OCI-LY7 (cell line): ENCODE results near the gene PPCDC. TPM values are rescaled to one million over a fixed set of nuclear protein-coding genes. Genes with fewer than 3 reads are reported as not detected.

Experiments
- Bru-seq: library from RNA; stranded (reverse); fragments of 400-500 nt; gene quantifications from one replicate; lab custom pipeline; 2021; lab: Mats Ljungman, UMichigan
- BruChase-seq, 2 experiments: library from RNA; stranded (reverse); fragments of 400-500 nt; gene quantifications; one replicate each; lab custom pipeline; 2021; lab: Mats Ljungman, UMichigan
- BruUV-seq: library from RNA; stranded (reverse); fragments of 400-500 nt; replicated peaks from 2 replicates; lab custom pipeline; 2021; lab: Mats Ljungman, UMichigan
- CTCF ChIA-PET: fragments of 300-600 bp; sonication (Branson Sonifier 250); formaldehyde crosslinking; loops from one replicate; lab custom pipeline; 2022; ENCODE audit warnings: antibody characterized with exemption; ENCODE audit not compliant: unreplicated experiment; lab: Charles Lee
- POLR2A ChIA-PET: fragments of 300-600 bp; sonication (Branson Sonifier 250); formaldehyde crosslinking; loops from one replicate; lab custom pipeline; 2022; ENCODE audit warnings: antibody characterized with exemption; lab: Charles Lee
- DNase-seq: peaks from one replicate; pipeline ENCODE4 v3.0.0-alpha.2; 2015; ENCODE audit warnings: low spot score
- H2AFZ ChIP-seq: fragments of 200-600 bp; sonication (generic), shearing (Covaris generic); 2 replicates; pipeline ENCODE4 v1.6.1; 2014; ENCODE audit warnings: mild to moderate bottlenecking, antibody characterized with exemption, low read length, moderate library complexity
- H3K27ac ChIP-seq: fragments of 200-600 bp; sonication (generic); 2 replicates; pipeline ENCODE4 v1.5.1; 2014; ENCODE audit warnings: mixed run types, low read depth, mild to moderate bottlenecking, moderate library complexity, low read length, inconsistent platforms; ENCODE audit not compliant: poor library complexity, severe bottlenecking
- H3K36me3 ChIP-seq: fragments of 200-600 bp; sonication (generic); 2 replicates; pipeline ENCODE4 v1.6.1; 2014; ENCODE audit warnings: mild to moderate bottlenecking, antibody characterized with exemption, low read length, moderate library complexity, mixed read lengths; ENCODE audit not compliant: insufficient read depth
- H3K4me1 ChIP-seq: fragments of 200-600 bp; sonication (generic); 2 replicates; pipeline ENCODE4 v1.5.1; 2014; ENCODE audit warnings: mild to moderate bottlenecking, low read length; ENCODE audit not compliant: insufficient read depth, poor library complexity, severe bottlenecking
- H3K4me2 ChIP-seq: fragments of 200-600 bp; sonication (generic); 2 replicates; pipeline ENCODE4 v1.6.1; 2014; ENCODE audit warnings: mild to moderate bottlenecking, low read length
- H3K4me3 ChIP-seq: fragments of 200-600 bp; sonication (generic); 2 replicates; pipeline ENCODE4 v1.5.1; 2014; ENCODE audit warnings: mild to moderate bottlenecking, low read depth, low read length; ENCODE audit not compliant: poor library complexity, severe bottlenecking
- H3K79me2 ChIP-seq: fragments of 200-600 bp; sonication (generic); 2 replicates; pipeline ENCODE4 v1.6.1; 2016; ENCODE audit warnings: low read depth, mild to moderate bottlenecking, low read length, moderate library complexity, mixed read lengths; ENCODE audit not compliant: insufficient read depth
- H3K9me2 ChIP-seq: fragments of 200-600 bp; sonication (generic); 2 replicates; pipeline ENCODE4 v1.6.1; 2016; ENCODE audit warnings: mild to moderate bottlenecking, low read length, mixed read lengths; ENCODE audit not compliant: insufficient read depth
- H3K9me3 ChIP-seq: fragments of 200-600 bp; sonication (generic); 2 replicates; pipeline ENCODE4 v1.6.1; 2014; ENCODE audit warnings: mild to moderate bottlenecking, mixed run types, low read length, mixed read lengths
- H4K20me1 ChIP-seq: fragments of 200-600 bp; sonication (generic); 2 replicates; pipeline ENCODE4 v1.6.1; 2014; ENCODE audit warnings: mild to moderate bottlenecking, antibody characterized with exemption, low read length, moderate library complexity, mixed read lengths; ENCODE audit not compliant: insufficient read depth
- EZH2phosphoT487 ChIP-seq: fragments of 200-600 bp; sonication (generic); IDR thresholded peaks from 2 replicates; pipeline ENCODE4 v1.6.1; 2018; ENCODE audit warnings: low read depth, borderline replicate concordance, mild to moderate bottlenecking, mixed run types, antibody characterized with exemption, low read length, moderate library complexity, mixed read lengths
- intact Hi-C: fragments of 100-400 bp; cut with micrococcal nuclease; formaldehyde crosslinking; loops from one replicate; pipeline ENCODE4 v1.10.0; 2022; ENCODE audit not compliant: unreplicated experiment
- long read RNA-seq: library from polyadenylated mRNA; stranded (forward); transcript quantifications from one replicate; pipeline ENCODE4 v2.0.0, GENCODE V29; 2022
- total RNA-seq, 2 experiments: library from RNA; depleted of rRNA in 1 of 2; stranded (reverse); fragments of >200 nt in 1 of 2; shearing (Covaris generic) in 1 of 2; gene quantifications; 2 replicates each; pipeline ENCODE4 v1.2.3, GENCODE V29; 2014 to 2022
- TF ChIP-seq, protein P1 (sequence below): fragments of 200-600 bp; sonication (generic); conservative IDR thresholded peaks from 2 replicates; pipeline ENCODE4 v1.5.1; 2014; ENCODE audit warnings: mild to moderate bottlenecking, antibody characterized with exemption, low read length, moderate library complexity, mixed read lengths

PPCDC gene, protein sequence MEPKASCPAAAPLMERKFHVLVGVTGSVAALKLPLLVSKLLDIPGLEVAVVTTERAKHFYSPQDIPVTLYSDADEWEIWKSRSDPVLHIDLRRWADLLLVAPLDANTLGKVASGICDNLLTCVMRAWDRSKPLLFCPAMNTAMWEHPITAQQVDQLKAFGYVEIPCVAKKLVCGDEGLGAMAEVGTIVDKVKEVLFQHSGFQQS
- 32.0 and 44.3 TPM in 2 replicates for total RNA-seq (2014; rRNA removed; shearing (Covaris generic))
- 40.3 and 48.3 TPM in 2 replicates for total RNA-seq (2022)
- Bru-seq, nascent RNA: percentile 84 among the genes with signal in this experiment
- BruChase-seq, experiment 1, labeled RNA remaining after a 6-hour chase: percentile 89 among the genes with signal in this experiment
- percentile 86 among the genes with signal in this experiment for BruChase-seq, experiment 2, labeled RNA remaining after a 2-hour chase
- long read RNA-seq, transcript PPCDC-211 (5 exons, 464 nt): minor isoform, 5 of 39 reads
- long read RNA-seq, transcript PPCDC-201 (6 exons, 2,250 nt): major isoform, 11 of 39 reads
- long read RNA-seq, partial matches to known transcripts: 7 of 39 reads
- long read RNA-seq, other reads (novel, unspliced or antisense): 8 of 39 reads

DNA sequence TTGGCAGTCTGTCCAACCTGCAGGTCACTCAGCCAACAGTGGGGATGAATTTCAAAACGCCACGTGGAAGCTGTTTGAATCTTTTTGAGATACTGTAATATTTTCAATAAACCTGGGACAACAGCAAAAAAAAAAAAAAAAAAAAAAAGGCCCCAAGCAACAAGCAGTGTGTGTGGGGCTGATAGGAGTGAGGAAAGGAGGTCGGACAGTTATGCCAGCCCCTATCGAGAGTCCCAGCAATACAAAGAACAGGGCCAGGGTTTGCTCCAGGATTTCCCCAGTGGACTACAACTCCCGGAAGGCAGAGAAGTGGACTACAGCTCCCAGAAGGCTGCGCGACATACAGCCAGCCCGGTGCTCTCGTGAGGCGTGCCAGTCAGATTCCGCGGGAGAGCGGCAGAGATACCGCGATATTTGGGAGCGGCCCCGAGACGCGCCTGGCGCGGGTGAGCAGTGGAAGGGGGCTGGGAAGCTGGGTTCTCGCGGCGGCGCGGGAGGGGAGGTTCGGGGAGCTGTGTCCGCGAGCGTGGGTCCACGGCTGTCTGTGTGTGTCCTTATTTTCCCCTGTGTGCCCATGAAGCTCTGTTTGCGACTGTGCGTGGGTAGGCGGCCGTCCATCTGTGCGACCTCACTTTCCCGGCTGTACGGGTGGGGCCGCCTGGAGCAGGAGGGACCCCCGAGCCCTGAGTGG, at the start of gene PPCDC:
Gene PPCDC (plus strand): TSS at position 410 of the 691 bp plus-strand sequence. CDS start 4,729 bp downstream, outside the sequence.
- CTCF ChIA-PET: no interaction called here
- Histone ChIP-seq H3K4me2 (peak within 1 kb of the TSS; percentile 86), H3K36me3 (peaks cover 32% of the 10 kb centered on the region), H3K79me2 (peaks cover 22% of the 10 kb centered on the region; the same call in 1 of the 2 replicates), H4K20me1 (no peaks in the 10 kb centered on the region), H3K27ac (peak within 1 kb of the TSS; percentile 76), H3K4me3 (peak within 1 kb of the TSS; percentile 90), H2AFZ (no peak within 1 kb of the TSS; the same call in 1 of the 2 replicates), H3K4me1 (peaks cover 72% of the 10 kb centered on the region), H3K9me3 (no peaks in the 10 kb centered on the region), H3K9me2 (no peaks in the 10 kb centered on the region)
- no TSS peak for BruUV-seq
- intact Hi-C loops: loop anchor here (1.0 to 10.0 kb wide), 3 partner anchors 14 to 604 kb away; partner anchors contain the start of gene SNUPN
- TF ChIP-seq, protein P1, sequence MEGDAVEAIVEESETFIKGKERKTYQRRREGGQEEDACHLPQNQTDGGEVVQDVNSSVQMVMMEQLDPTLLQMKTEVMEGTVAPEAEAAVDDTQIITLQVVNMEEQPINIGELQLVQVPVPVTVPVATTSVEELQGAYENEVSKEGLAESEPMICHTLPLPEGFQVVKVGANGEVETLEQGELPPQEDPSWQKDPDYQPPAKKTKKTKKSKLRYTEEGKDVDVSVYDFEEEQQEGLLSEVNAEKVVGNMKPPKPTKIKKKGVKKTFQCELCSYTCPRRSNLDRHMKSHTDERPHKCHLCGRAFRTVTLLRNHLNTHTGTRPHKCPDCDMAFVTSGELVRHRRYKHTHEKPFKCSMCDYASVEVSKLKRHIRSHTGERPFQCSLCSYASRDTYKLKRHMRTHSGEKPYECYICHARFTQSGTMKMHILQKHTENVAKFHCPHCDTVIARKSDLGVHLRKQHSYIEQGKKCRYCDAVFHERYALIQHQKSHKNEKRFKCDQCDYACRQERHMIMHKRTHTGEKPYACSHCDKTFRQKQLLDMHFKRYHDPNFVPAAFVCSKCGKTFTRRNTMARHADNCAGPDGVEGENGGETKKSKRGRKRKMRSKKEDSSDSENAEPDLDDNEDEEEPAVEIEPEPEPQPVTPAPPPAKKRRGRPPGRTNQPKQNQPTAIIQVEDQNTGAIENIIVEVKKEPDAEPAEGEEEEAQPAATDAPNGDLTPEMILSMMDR: no peak
- no peak for TF ChIP-seq EZH2phosphoT487
- POLR2A ChIA-PET: interaction anchor here (0.6 to 3.2 kb wide), 11 partner anchors 9 to 694 kb away, joined by 3 to 22 read pairs (median 5); no protein-coding TSS in a partner anchor
- DNase-seq: peak; percentile 97

DNA sequence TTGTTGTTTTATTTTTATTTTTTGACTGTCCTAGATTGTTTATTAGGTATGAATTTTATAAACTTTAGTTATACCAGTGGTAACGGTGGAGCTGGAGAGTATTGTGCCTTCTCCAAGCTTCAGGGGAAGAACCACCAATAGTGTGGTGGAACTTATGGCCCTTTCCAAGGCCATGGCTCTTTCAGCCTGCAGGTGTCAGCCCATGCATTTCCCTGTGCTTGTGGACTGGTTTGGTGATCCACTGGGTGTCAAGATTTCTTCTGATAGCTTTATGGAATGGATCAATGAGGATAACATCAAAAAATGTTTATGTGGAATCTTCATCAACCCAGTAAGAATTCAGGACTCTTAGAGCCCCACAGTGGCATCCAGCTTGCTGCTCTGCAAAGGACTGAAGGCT, 47.2 kb upstream of the PPCDC start:
- BruUV-seq: no TSS peak
- POLR2A ChIA-PET: no interaction called here
- intact Hi-C loops: no loop called here

More for the DNA sequence above, 47.2 kb upstream of the PPCDC start:
- Histone ChIP-seq H3K4me3 (no peak overlapping the region), H3K9me2 (no peaks in the 10 kb centered on the region), H2AFZ (no peak overlapping the region), H3K27ac (no peak overlapping the region), H3K79me2 (no peaks in the 10 kb centered on the region), H3K4me2 (no peak overlapping the region), H3K4me1 (no peaks in the 10 kb centered on the region), H3K36me3 (no peaks in the 10 kb centered on the region), H4K20me1 (no peaks in the 10 kb centered on the region), H3K9me3 (no peaks in the 10 kb centered on the region)
- no peak for DNase-seq
- CTCF ChIA-PET: no interaction called here
- TF ChIP-seq, protein P1: peak; percentile 59
- TF ChIP-seq EZH2phosphoT487: no peak
